Parathyroid adenoma (tissue), 2 donors: Measurements from ENCODE around the gene LAPTM5.

Experiments used
- H2AFZ ChIP-seq: fragments of 300-600 bp; sonication (generic); one replicate; pipeline ENCODE4 v1.7.0; 2017; ENCODE audit warnings: antibody characterized with exemption, mild to moderate bottlenecking
- H3K27ac ChIP-seq: fragments of 300-600 bp; sonication (generic); one replicate; pipeline ENCODE4 v1.7.0; 2017
- H3K27me3 ChIP-seq: fragments of 300-600 bp; sonication (generic); one replicate; pipeline ENCODE4 v1.7.0; 2017; ENCODE audit warnings: low read length; ENCODE audit not compliant: control insufficient read depth, insufficient read depth
- H3K36me3 ChIP-seq: fragments of 300-600 bp; sonication (generic); one replicate; pipeline ENCODE4 v1.7.0; 2017; ENCODE audit warnings: low read length; ENCODE audit not compliant: control insufficient read depth, insufficient read depth
- H3K4me1 ChIP-seq: fragments of 300-600 bp; sonication (generic); one replicate; pipeline ENCODE4 v1.7.0; 2017; ENCODE audit warnings: control low read depth
- H3K4me2 ChIP-seq: fragments of 300-600 bp; sonication (generic); one replicate; pipeline ENCODE4 v1.7.0; 2017; ENCODE audit warnings: low read length
- H3K4me3 ChIP-seq: fragments of 300-600 bp; sonication (generic); one replicate; pipeline ENCODE4 v1.7.0; 2017; ENCODE audit warnings: low read depth, low read length
- H3K79me2 ChIP-seq: fragments of 300-600 bp; sonication (generic); one replicate; pipeline ENCODE4 v1.7.0; 2017; ENCODE audit warnings: control low read depth
- H3K9ac ChIP-seq: fragments of 300-600 bp; sonication (generic); one replicate; pipeline ENCODE4 v1.7.0; 2017; ENCODE audit warnings: mild to moderate bottlenecking
- H3K9me3 ChIP-seq: fragments of 300-600 bp; sonication (generic); one replicate; pipeline ENCODE4 v1.7.0; 2017; ENCODE audit warnings: low read length; ENCODE audit not compliant: control insufficient read depth
- CTCF ChIP-seq: fragments of 300-600 bp; sonication (generic); IDR thresholded peaks from one replicate; pipeline ENCODE4 v1.7.0; 2017; ENCODE audit warnings: antibody characterized with exemption, mild to moderate bottlenecking
- donor health status: primary hyperparathyroidism.

LAPTM5 gene

GRCh38 chr1:30765556-30766434, 8.2 kb upstream of the LAPTM5 start:
- no peaks in the 10 kb centered on the region for H3K36me3 ChIP-seq
- no peak overlapping the region for H3K9ac ChIP-seq
- TF ChIP-seq CTCF: no peak
- H2AFZ ChIP-seq: no peak overlapping the region
- H3K4me1 ChIP-seq: no peaks in the 10 kb centered on the region
- no peaks in the 10 kb centered on the region for H3K27me3 ChIP-seq
- H3K9me3 ChIP-seq: no peaks in the 10 kb centered on the region
- H3K27ac ChIP-seq: no peak overlapping the region
- no peaks in the 10 kb centered on the region for H3K79me2 ChIP-seq
- no peak overlapping the region for H3K4me3 ChIP-seq
- H3K4me2 ChIP-seq: no peak overlapping the region

- H3K4me3 ChIP-seq: no peak overlapping the region
- H3K4me2 ChIP-seq: no peak overlapping the region
- no peak overlapping the region for H2AFZ ChIP-seq
- no peaks in the 10 kb centered on the region for H3K36me3 ChIP-seq
- H3K27me3 ChIP-seq: no peaks in the 10 kb centered on the region
- H3K9me3 ChIP-seq: no peaks in the 10 kb centered on the region
- H3K4me1 ChIP-seq: no peaks in the 10 kb centered on the region
- H3K79me2 ChIP-seq: no peaks in the 10 kb centered on the region
- no peak for TF ChIP-seq CTCF
- no peak overlapping the region for H3K27ac ChIP-seq
- H3K9ac ChIP-seq: no peak overlapping the region
Measured at GRCh38 chr1:30764939-30765555, 7.5 kb upstream of the LAPTM5 start.

- no peaks in the 10 kb centered on the region for H3K36me3 ChIP-seq
- no peaks in the 10 kb centered on the region for H3K79me2 ChIP-seq
- no peaks in the 10 kb centered on the region for H3K9me3 ChIP-seq
- H3K4me2 ChIP-seq: no peak overlapping the region
- H3K9ac ChIP-seq: no peak overlapping the region
- H3K4me1 ChIP-seq: no peaks in the 10 kb centered on the region
- no peak overlapping the region for H2AFZ ChIP-seq
- H3K27me3 ChIP-seq: no peaks in the 10 kb centered on the region
- no peak overlapping the region for H3K4me3 ChIP-seq
- no peak for TF ChIP-seq CTCF
- no peak overlapping the region for H3K27ac ChIP-seq
Measured at GRCh38 chr1:30764396-30764795, 6.8 kb upstream of the LAPTM5 start.

- H3K4me2 ChIP-seq: no peak overlapping the region
- H3K36me3 ChIP-seq: no peaks in the 10 kb centered on the region
- H2AFZ ChIP-seq: no peak overlapping the region
- no peak overlapping the region for H3K4me3 ChIP-seq
- no peaks in the 10 kb centered on the region for H3K9me3 ChIP-seq
- no peak overlapping the region for H3K27ac ChIP-seq
- H3K27me3 ChIP-seq: no peaks in the 10 kb centered on the region
- TF ChIP-seq CTCF: no peak
- no peak overlapping the region for H3K9ac ChIP-seq
- H3K4me1 ChIP-seq: no peaks in the 10 kb centered on the region
- H3K79me2 ChIP-seq: no peaks in the 10 kb centered on the region
Measured at GRCh38 chr1:30763651-30764248, 6.2 kb upstream of the LAPTM5 start.
